Activated CD4-positive, alpha-beta T cell treated with anti-CD3 and anti-CD28 coated beads for 36 hours (primary cell): ENCODE results near the gene PDLIM1. TPM values are rescaled to one million over a fixed set of nuclear protein-coding genes. Genes with fewer than 3 reads are reported as not detected.

ENCODE experiments used
- ATAC-seq: fragments of 200-7000 bp; cut with Tn5 transposase; one replicate; pipeline ENCODE4 v1.10.0; 2021; ENCODE audit warnings: mild to moderate bottlenecking, moderate library complexity
- CTCF ChIA-PET: fragments of 350-600 bp; sonication (Branson Sonifier 250); formaldehyde crosslinking; loops from one replicate; lab custom pipeline; 2021; ENCODE audit warnings: antibody characterized with exemption; lab: Charles Lee
- POLR2A ChIA-PET: fragments of 350-600 bp; sonication (Branson Sonifier 250); formaldehyde crosslinking; loops from one replicate; lab custom pipeline; 2021; ENCODE audit warnings: antibody characterized with exemption, inconsistent platforms; lab: Charles Lee
- DNase-seq: peaks from one replicate; pipeline ENCODE4 v3.0.0-alpha.2; 2020
- H3K27ac Mint-ChIP-seq: one replicate; pipeline ENCODE4 v1.8.0; 2021; ENCODE audit warnings: mixed read lengths
- H3K27me3 Mint-ChIP-seq: one replicate; pipeline ENCODE4 v1.8.0; 2021; ENCODE audit warnings: mixed read lengths
- H3K36me3 Mint-ChIP-seq: one replicate; pipeline ENCODE4 v1.8.0; 2021; ENCODE audit warnings: low read depth, mixed read lengths
- H3K4me1 Mint-ChIP-seq: one replicate; pipeline ENCODE4 v1.8.0; 2021; ENCODE audit warnings: mixed read lengths
- H3K4me3 Mint-ChIP-seq: one replicate; pipeline ENCODE4 v1.8.0; 2021; ENCODE audit warnings: mild to moderate bottlenecking, moderate library complexity, mixed read lengths
- H3K9me3 Mint-ChIP-seq: one replicate; pipeline ENCODE4 v1.8.0; 2021; ENCODE audit warnings: low read depth, mixed read lengths
- intact Hi-C, 2 experiments: fragments of 100-400 bp; cut with DNase I in 1 of 2; cut with micrococcal nuclease in 1 of 2; formaldehyde crosslinking; loops; one replicate each; pipeline versions ENCODE4 v1.14.2 to v1.15.1; 2022 to 2024; cut with DNase I, micrococcal nuclease
- total RNA-seq, 2 experiments: library from RNA; stranded (reverse); gene quantifications; one replicate each; pipeline ENCODE4 v1.2.3, GENCODE V29; 2021

Gene PDLIM1
- total RNA-seq, 2 experiments from 2014 or later: 0.34 to 0.53 TPM

DNA sequence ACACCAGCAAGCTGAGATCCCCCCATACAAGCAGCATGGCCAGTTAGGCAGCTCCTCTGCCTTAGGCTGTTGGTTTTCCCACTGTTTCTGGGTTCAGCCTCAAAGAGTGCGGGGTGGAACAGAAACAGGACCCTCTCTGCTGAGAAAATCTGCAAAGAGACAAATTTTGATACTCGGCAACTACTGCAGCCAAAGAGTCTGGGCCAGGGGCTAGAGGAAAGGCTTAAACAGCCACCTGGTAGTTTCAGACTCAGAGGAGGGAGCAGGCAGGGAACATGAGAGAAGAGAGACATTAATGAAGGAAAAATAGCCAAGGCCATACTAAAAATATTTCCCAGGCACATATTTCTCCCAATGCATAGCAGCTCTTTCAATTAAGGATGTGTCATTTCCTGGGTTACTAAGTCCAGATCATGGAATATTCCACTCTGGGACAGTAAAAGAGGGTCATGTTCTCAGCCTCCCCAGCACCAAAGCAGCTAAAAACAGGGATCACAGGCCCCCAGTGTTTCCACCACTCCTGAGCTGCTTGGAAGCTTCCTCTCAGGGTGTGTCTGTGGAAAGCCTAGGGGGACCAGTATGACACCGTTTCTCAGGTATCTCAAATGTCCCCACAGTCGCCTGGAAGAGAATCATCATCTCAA, 29.8 kb downstream of the PDLIM1 start:
- intact Hi-C loops: no loop called here
- Mint-ChIP-seq H3K27ac (no peak overlapping the region), H3K36me3 (no peaks in the 10 kb centered on the region), H3K4me1 (no peaks in the 10 kb centered on the region), H3K4me3 (no peak overlapping the region), H3K27me3 (no peaks in the 10 kb centered on the region), H3K9me3 (peaks cover 1% of the 10 kb centered on the region)
- ATAC-seq: no peak
- ChIA-PET CTCF (interaction anchor here (1.2 kb wide), 1 partner anchor 113 kb away, joined by 4 read pairs; no protein-coding TSS in a partner anchor), POLR2A (no interaction called here)
- no peak for DNase-seq

DNA sequence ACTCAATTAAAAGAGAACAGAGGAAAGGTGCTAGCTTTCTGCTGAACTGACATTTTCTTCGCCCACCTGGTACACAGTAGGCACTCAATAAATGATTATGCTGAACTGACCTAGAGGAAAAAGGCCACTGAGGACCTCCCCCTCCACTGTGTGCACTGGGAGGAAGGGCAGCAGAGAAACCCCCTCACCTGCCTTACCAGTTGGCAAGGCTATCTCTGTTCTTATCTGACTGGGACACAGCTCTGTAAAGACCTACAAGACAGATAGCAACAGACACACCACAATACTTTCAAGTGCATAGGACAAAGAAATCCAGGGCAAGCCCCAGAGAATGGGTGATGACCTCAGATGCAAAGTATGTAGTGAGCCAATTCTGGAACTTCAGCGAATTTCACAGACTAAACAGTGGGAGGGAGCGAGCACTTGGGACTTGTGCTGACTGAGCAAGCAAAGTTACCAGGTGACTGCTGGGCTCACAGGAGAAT, 30.4 kb downstream of the PDLIM1 start:
- peaks cover 1% of the 10 kb centered on the region for H3K9me3 Mint-ChIP-seq
- ATAC-seq (no peak), DNase-seq (no peak)
- no peaks in the 10 kb centered on the region for H3K4me1 Mint-ChIP-seq
- H3K27me3 Mint-ChIP-seq: no peaks in the 10 kb centered on the region
- H3K27ac Mint-ChIP-seq: no peak overlapping the region
- no peaks in the 10 kb centered on the region for H3K36me3 Mint-ChIP-seq
- ChIA-PET POLR2A (no interaction called here), CTCF (interaction anchor here (0.6 to 1.9 kb wide), 3 partner anchors 13 to 117 kb away, joined by 3 to 8 read pairs (median 3); no protein-coding TSS in a partner anchor)
- intact Hi-C loops: no loop called here
- no peak overlapping the region for H3K4me3 Mint-ChIP-seq

GRCh38 chr10:95257849-95258248, 33.0 kb downstream of the PDLIM1 start:
- no peaks in the 10 kb centered on the region for H3K36me3 Mint-ChIP-seq
- H3K4me1 Mint-ChIP-seq: no peaks in the 10 kb centered on the region
- H3K9me3 Mint-ChIP-seq: peaks cover 1% of the 10 kb centered on the region
- ATAC-seq (no peak), DNase-seq (no peak)
- intact Hi-C loops: no loop called here
- H3K27ac Mint-ChIP-seq: no peak overlapping the region
- H3K4me3 Mint-ChIP-seq: no peak overlapping the region
- peaks cover 3% of the 10 kb centered on the region for H3K27me3 Mint-ChIP-seq
- POLR2A ChIA-PET: no interaction called here
- CTCF ChIA-PET: interaction anchor here (0.8 to 1.3 kb wide), 2 partner anchors 11 to 116 kb away, joined by 3 to 4 read pairs; no protein-coding TSS in a partner anchor

- Mint-ChIP-seq H3K27me3 (peaks cover 9% of the 10 kb centered on the region), H3K4me3 (no peak overlapping the region)
- POLR2A ChIA-PET: no interaction called here
These were observed 34.5 kb downstream of the PDLIM1 start for GRCh38 chr10:95256268-95256667.

GRCh38 chr10:95254629-95255028, 36.2 kb downstream of the PDLIM1 start:
- intact Hi-C loops: no loop called here
- ChIA-PET POLR2A (no interaction called here), CTCF (interaction anchor here (0.7 to 1.4 kb wide), 2 partner anchors 8 to 109 kb away, joined by 3 read pairs; no protein-coding TSS in a partner anchor)
- no peak for DNase-seq
- H3K4me3 Mint-ChIP-seq: no peak overlapping the region
- no peak for ATAC-seq
- no peak overlapping the region for H3K27ac Mint-ChIP-seq
- no peaks in the 10 kb centered on the region for H3K4me1 Mint-ChIP-seq
- H3K9me3 Mint-ChIP-seq: peaks cover 1% of the 10 kb centered on the region
- no peaks in the 10 kb centered on the region for H3K36me3 Mint-ChIP-seq
- peaks cover 9% of the 10 kb centered on the region for H3K27me3 Mint-ChIP-seq

More at GRCh38 chr10:95256268-95256667, 34.5 kb downstream of the PDLIM1 start:
- intact Hi-C loops: no loop called here
- CTCF ChIA-PET: no interaction called here
- no peaks in the 10 kb centered on the region for H3K4me1 Mint-ChIP-seq
- H3K27ac Mint-ChIP-seq: no peak overlapping the region
- H3K36me3 Mint-ChIP-seq: no peaks in the 10 kb centered on the region
- DNase-seq (no peak), ATAC-seq (no peak)
- H3K9me3 Mint-ChIP-seq: peaks cover 1% of the 10 kb centered on the region

- DNase-seq (no peak), ATAC-seq (no peak)
- Mint-ChIP-seq H3K4me3 (no peak overlapping the region), H3K27ac (no peak overlapping the region), H3K4me1 (no peaks in the 10 kb centered on the region), H3K9me3 (peaks cover 1% of the 10 kb centered on the region), H3K36me3 (no peaks in the 10 kb centered on the region), H3K27me3 (peaks cover 11% of the 10 kb centered on the region)
- intact Hi-C loops: no loop called here
- ChIA-PET POLR2A (no interaction called here), CTCF (interaction anchor here (1.2 kb wide), 1 partner anchor 11 kb away, joined by 4 read pairs; no protein-coding TSS in a partner anchor)
These were observed 37.1 kb downstream of the PDLIM1 start for GRCh38 chr10:95253686-95254085.

- H3K27me3 Mint-ChIP-seq: peaks cover 11% of the 10 kb centered on the region
- no peaks in the 10 kb centered on the region for H3K36me3 Mint-ChIP-seq
- peaks cover 1% of the 10 kb centered on the region for H3K9me3 Mint-ChIP-seq
- ATAC-seq (no peak), DNase-seq (no peak)
- H3K27ac Mint-ChIP-seq: no peak overlapping the region
- ChIA-PET CTCF (interaction anchor here (1.2 kb wide), 1 partner anchor 10 kb away, joined by 4 read pairs; no protein-coding TSS in a partner anchor), POLR2A (no interaction called here)
- H3K4me1 Mint-ChIP-seq: no peaks in the 10 kb centered on the region
- no peak overlapping the region for H3K4me3 Mint-ChIP-seq
- intact Hi-C loops: no loop called here
These were observed 37.8 kb downstream of the PDLIM1 start for GRCh38 chr10:95253007-95253406.

DNA sequence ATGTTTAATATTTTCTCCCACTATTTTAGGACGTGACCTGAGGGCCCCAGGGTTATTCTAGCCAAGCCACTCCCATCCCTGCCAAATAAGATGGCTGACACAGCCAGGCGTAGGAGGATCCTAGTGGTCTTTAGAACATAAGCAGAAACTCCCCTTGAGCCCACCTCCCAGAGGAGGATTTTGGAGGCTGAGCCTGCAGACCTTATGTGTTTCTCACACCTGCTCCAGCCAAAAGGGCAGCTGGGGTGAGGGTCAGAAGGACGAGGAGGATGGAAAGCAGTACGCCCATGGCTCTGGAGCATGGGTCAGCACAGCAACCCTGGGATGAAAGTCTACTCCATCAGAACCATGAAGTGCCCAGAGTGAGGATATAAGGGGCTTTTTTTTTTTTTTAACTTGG, 39.9 kb downstream of the PDLIM1 start:
- H3K36me3 Mint-ChIP-seq: no peaks in the 10 kb centered on the region
- POLR2A ChIA-PET: no interaction called here

DNA sequence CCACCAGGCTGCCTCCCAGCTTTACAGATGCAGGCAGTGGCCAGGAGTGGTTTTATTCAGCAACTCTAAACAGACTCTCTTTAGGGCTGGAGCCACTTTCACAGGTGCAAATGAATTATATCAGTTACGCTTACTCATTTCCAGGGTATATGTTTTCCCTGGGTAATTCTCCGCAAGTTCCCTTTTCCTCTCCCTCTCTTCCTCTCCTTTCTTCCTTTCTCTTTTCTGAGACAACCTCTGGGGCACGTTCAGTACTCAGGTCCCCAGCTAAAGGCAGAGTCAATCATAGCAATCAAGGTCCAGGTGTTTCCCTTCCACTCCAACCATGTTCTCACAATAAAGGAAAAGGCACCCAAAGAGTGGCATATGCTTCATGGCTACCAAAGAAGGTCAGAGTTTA, 41.3 kb downstream of the PDLIM1 start:
- DNase-seq (no peak), ATAC-seq (no peak)
- H3K9me3 Mint-ChIP-seq: no peaks in the 10 kb centered on the region
- intact Hi-C loops: no loop called here
- CTCF ChIA-PET: interaction anchor here (0.7 to 1.0 kb wide), 3 partner anchors 19 to 113 kb away, joined by 3 read pairs; no protein-coding TSS in a partner anchor
- H3K36me3 Mint-ChIP-seq: no peaks in the 10 kb centered on the region
- H3K4me1 Mint-ChIP-seq: no peaks in the 10 kb centered on the region
- H3K4me3 Mint-ChIP-seq: no peak overlapping the region
- H3K27ac Mint-ChIP-seq: no peak overlapping the region
- POLR2A ChIA-PET: no interaction called here
- H3K27me3 Mint-ChIP-seq: peaks cover 13% of the 10 kb centered on the region

More for the DNA sequence above, 39.9 kb downstream of the PDLIM1 start:
- no peaks in the 10 kb centered on the region for H3K9me3 Mint-ChIP-seq
- ATAC-seq: no peak
- no peak for DNase-seq
- intact Hi-C loops: no loop called here
- no peak overlapping the region for H3K4me3 Mint-ChIP-seq
- CTCF ChIA-PET: no interaction called here
- H3K27ac Mint-ChIP-seq: no peak overlapping the region
- no peaks in the 10 kb centered on the region for H3K4me1 Mint-ChIP-seq
- peaks cover 11% of the 10 kb centered on the region for H3K27me3 Mint-ChIP-seq

DNA sequence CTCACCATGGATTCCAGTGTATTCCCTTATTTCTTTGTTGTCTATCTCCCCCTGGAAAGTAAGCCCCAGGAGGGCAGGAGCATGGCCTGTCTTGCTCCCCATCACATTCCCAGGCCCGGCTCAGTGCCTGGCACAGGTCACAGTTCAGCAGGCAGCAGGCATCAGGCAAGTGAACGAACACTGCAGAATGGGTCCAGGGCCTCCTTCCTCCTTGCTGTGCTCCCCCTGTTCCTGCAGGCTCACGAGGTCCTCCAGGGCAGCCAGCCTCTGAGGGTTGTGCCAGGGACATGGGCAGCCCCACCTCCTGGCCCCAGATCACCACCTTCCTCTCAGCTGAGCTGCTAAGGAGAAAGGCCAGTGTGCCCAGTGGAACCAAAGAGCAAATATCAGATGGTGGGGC, 41.8 kb downstream of the PDLIM1 start:
- ATAC-seq: no peak
- Mint-ChIP-seq H3K4me1 (no peaks in the 10 kb centered on the region), H3K4me3 (no peak overlapping the region), H3K36me3 (no peaks in the 10 kb centered on the region), H3K9me3 (no peaks in the 10 kb centered on the region), H3K27me3 (peaks cover 13% of the 10 kb centered on the region), H3K27ac (no peak overlapping the region)
- intact Hi-C loops: no loop called here
- ChIA-PET CTCF (interaction anchor here (0.8 kb wide), 1 partner anchor 114 kb away, joined by 3 read pairs; no protein-coding TSS in a partner anchor), POLR2A (no interaction called here)
- DNase-seq: no peak

DNA sequence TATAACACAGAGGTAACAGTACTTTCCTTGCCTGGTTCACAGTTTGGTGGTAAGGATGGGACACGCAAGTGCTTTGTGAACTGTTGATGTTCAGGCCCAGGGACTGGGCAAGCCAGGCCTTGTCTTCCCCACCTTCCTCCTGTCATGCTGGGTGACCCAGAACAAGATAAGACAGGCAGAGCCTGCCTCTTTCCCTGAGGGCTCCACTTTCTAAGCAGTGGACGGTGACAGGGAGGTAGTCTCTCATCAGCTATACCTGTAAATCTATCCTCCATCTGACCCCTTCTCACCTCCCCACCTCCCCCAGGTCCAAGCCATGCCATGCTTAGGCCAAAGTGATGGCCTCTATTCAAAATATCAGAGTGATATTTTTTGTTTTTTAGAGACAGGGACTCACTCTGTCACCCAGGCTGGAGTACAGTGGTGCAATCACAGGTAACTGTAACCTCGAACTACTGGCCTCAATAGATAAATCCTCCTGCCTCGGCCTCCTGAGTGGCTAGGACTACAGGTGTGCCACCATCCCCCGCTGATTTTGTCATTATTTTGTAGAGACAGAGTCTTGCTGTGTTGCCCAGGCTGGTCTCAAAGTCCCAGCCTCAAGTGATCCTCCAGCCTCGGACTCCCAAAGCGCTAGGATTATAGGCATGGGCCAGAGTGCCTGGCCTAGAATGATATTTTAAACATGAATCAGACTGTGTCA, 42.8 kb downstream of the PDLIM1 start:
- no peak overlapping the region for H3K27ac Mint-ChIP-seq
- no peaks in the 10 kb centered on the region for H3K4me1 Mint-ChIP-seq
- H3K4me3 Mint-ChIP-seq: no peak overlapping the region
- intact Hi-C loops: no loop called here
- no peaks in the 10 kb centered on the region for H3K9me3 Mint-ChIP-seq
- ChIA-PET CTCF (interaction anchor here (0.6 to 6.3 kb wide), 6 partner anchors 12 to 116 kb away, joined by 3 to 152 read pairs (median 6); partner anchors contain the start of gene PDLIM1), POLR2A (no interaction called here)
- DNase-seq (no peak), ATAC-seq (no peak)
- H3K27me3 Mint-ChIP-seq: peaks cover 16% of the 10 kb centered on the region
- H3K36me3 Mint-ChIP-seq: no peaks in the 10 kb centered on the region
